Activated B cell treated with CpG ODN at 0.5 μM for 24 hours (primary cell): Measurements from ENCODE around the gene VPS54. TPM values are rescaled to one million over a fixed set of nuclear protein-coding genes. Genes with fewer than 3 reads are reported as not detected.
"Not testable (repeated sequence)": the region's sequence is repeated elsewhere in the genome, so short reads cannot be mapped to it uniquely, and the experiment has no call there.

Source experiments
- ATAC-seq: fragments of 200-7000 bp; cut with Tn5 transposase; one replicate; pipeline ENCODE4 v1.10.0; 2021; ENCODE audit warnings: low read depth, mild to moderate bottlenecking, moderate library complexity
- CTCF ChIA-PET: fragments of 350-600 bp; sonication (Branson Sonifier 250); formaldehyde crosslinking; loops from one replicate; lab custom pipeline; 2021; ENCODE audit warnings: antibody characterized with exemption; lab: Charles Lee
- POLR2A ChIA-PET: fragments of 350-600 bp; sonication (Branson Sonifier 250); formaldehyde crosslinking; loops from one replicate; lab custom pipeline; 2021; ENCODE audit warnings: antibody characterized with exemption; lab: Charles Lee
- DNase-seq: peaks from one replicate; pipeline ENCODE4 v3.0.0; 2022
- H3K27ac Mint-ChIP-seq: one replicate; pipeline ENCODE4 v1.8.0; 2020; ENCODE audit warnings: mixed read lengths
- H3K27me3 Mint-ChIP-seq: one replicate; pipeline ENCODE4 v1.8.0; 2021; ENCODE audit warnings: mixed read lengths
- H3K36me3 Mint-ChIP-seq: one replicate; pipeline ENCODE4 v1.8.0; 2021; ENCODE audit warnings: low read depth, mixed read lengths
- H3K4me1 Mint-ChIP-seq: one replicate; pipeline ENCODE4 v1.8.0; 2021; ENCODE audit warnings: mixed read lengths
- H3K4me3 Mint-ChIP-seq: one replicate; pipeline ENCODE4 v1.8.0; 2020; ENCODE audit warnings: mild to moderate bottlenecking, mixed read lengths
- H3K9me3 Mint-ChIP-seq: one replicate; pipeline ENCODE4 v1.8.0; 2020; ENCODE audit warnings: mixed read lengths
- CTCF ChIP-seq: fragments of 200-600 bp; IDR thresholded peaks from one replicate; pipeline ENCODE4 v1.8.0; 2022; ENCODE audit warnings: antibody characterized with exemption, mild to moderate bottlenecking
- intact Hi-C: fragments of 100-400 bp; cut with micrococcal nuclease; formaldehyde crosslinking; loops from one replicate; pipeline ENCODE4 v1.15.1; 2024
- total RNA-seq: library from RNA; stranded (reverse); gene quantifications from 2 replicates; pipeline ENCODE4 v1.2.3, GENCODE V29; 2022

VPS54 gene
- total RNA-seq, 1 donor from 2014 or later: 13.1 TPM

- DNase-seq: no peak
- ATAC-seq: no peak
- no peaks in the 10 kb centered on the region for H3K9me3 Mint-ChIP-seq
- intact Hi-C loops: no loop called here
- peaks cover 4% of the 10 kb centered on the region for H3K36me3 Mint-ChIP-seq
- no peak for TF ChIP-seq CTCF
- ChIA-PET POLR2A (interaction anchor here (3.7 kb wide), 1 partner anchor 9 kb away, joined by 21 read pairs; the partner anchor contains the start of gene UGP2), CTCF (interaction anchor here (3.1 kb wide), 1 partner anchor 11 kb away, joined by 11 read pairs; no protein-coding TSS in a partner anchor)
- H3K4me1 Mint-ChIP-seq: peaks cover 64% of the 10 kb centered on the region
- no peak overlapping the region for H3K27ac Mint-ChIP-seq
- H3K4me3 Mint-ChIP-seq: no peak overlapping the region
- H3K27me3 Mint-ChIP-seq: no peaks in the 10 kb centered on the region
These were observed 169.0 kb downstream of the VPS54 start for GRCh38 chr2:63850204-63850571.

- ATAC-seq (no peak), DNase-seq (no peak)
- Mint-ChIP-seq H3K27me3 (no peaks in the 10 kb centered on the region), H3K9me3 (no peaks in the 10 kb centered on the region), H3K27ac (no peak overlapping the region), H3K4me3 (no peak overlapping the region), H3K36me3 (peaks cover 4% of the 10 kb centered on the region), H3K4me1 (peaks cover 65% of the 10 kb centered on the region)
- CTCF ChIA-PET: interaction anchor here (3.1 kb wide), 1 partner anchor 12 kb away, joined by 11 read pairs; no protein-coding TSS in a partner anchor
- TF ChIP-seq CTCF: no peak
- POLR2A ChIA-PET: no interaction called here
- intact Hi-C loops: loop anchor here (10.0 kb wide), 1 partner anchor 1655 kb away; the partner anchor contains the start of gene B3GNT2
These were observed 169.6 kb downstream of the VPS54 start for GRCh38 chr2:63849381-63850203.

- CTCF ChIA-PET, POLR2A ChIA-PET, H3K4me3 Mint-ChIP-seq, ATAC-seq, DNase-seq, H3K36me3 Mint-ChIP-seq, H3K27me3 Mint-ChIP-seq, H3K27ac Mint-ChIP-seq, H3K9me3 Mint-ChIP-seq: not testable (repeated sequence)
- H3K4me1 Mint-ChIP-seq: peaks cover 64% of the 10 kb centered on the region
- intact Hi-C loops: loop anchor here (10.0 kb wide), 1 partner anchor 1653 kb away; the partner anchor contains the start of gene B3GNT2
These were observed 171.7 kb downstream of the VPS54 start for GRCh38 chr2:63847571-63847970.

GRCh38 chr2:63846487-63846886 is 172.7 kb downstream of the VPS54 start:
- peaks cover 7% of the 10 kb centered on the region for H3K36me3 Mint-ChIP-seq
- no peak overlapping the region for H3K4me3 Mint-ChIP-seq
- no peak for ATAC-seq
- no peaks in the 10 kb centered on the region for H3K9me3 Mint-ChIP-seq
- TF ChIP-seq CTCF: no peak
- H3K27me3 Mint-ChIP-seq: no peaks in the 10 kb centered on the region
- intact Hi-C loops: loop anchor here (10.0 kb wide), 1 partner anchor 1652 kb away; the partner anchor contains the start of gene B3GNT2
- ChIA-PET CTCF (no interaction called here), POLR2A (no interaction called here)
- H3K4me1 Mint-ChIP-seq: peaks cover 63% of the 10 kb centered on the region
- DNase-seq: no peak
- no peak overlapping the region for H3K27ac Mint-ChIP-seq

- POLR2A ChIA-PET: interaction anchor here (0.7 kb wide), 1 partner anchor 24 kb away, joined by 3 read pairs; no protein-coding TSS in a partner anchor
- no peak for TF ChIP-seq CTCF
- ATAC-seq: no peak
- intact Hi-C loops: loop anchor here (10.0 kb wide), 1 partner anchor 1651 kb away; the partner anchor contains the start of gene B3GNT2
- no peaks in the 10 kb centered on the region for H3K27me3 Mint-ChIP-seq
- peaks cover 59% of the 10 kb centered on the region for H3K4me1 Mint-ChIP-seq
- DNase-seq: no peak
- no peak overlapping the region for H3K4me3 Mint-ChIP-seq
- CTCF ChIA-PET: no interaction called here
- H3K36me3 Mint-ChIP-seq: peaks cover 10% of the 10 kb centered on the region
- H3K27ac Mint-ChIP-seq: no peak overlapping the region
- no peaks in the 10 kb centered on the region for H3K9me3 Mint-ChIP-seq
These were observed 173.4 kb downstream of the VPS54 start for GRCh38 chr2:63845866-63846265.
